T-helper 1 cell treated with Interleukin-12 subunit alpha and Interleukin-12 subunit beta and Interleukin-4 antibody, amounts not matched to agents 30 μg/mL and 1 μg/mL, for 36 hours (primary cell): ENCODE results near the gene DUSP12.

ENCODE experiments used
- H3K27ac Mint-ChIP-seq: one replicate; pipeline ENCODE4 v1.8.0; 2021; ENCODE audit warnings: mild to moderate bottlenecking, mixed read lengths
- H3K27me3 Mint-ChIP-seq: one replicate; pipeline ENCODE4 v1.8.0; 2021; ENCODE audit warnings: low read depth, mixed read lengths
- H3K36me3 Mint-ChIP-seq: one replicate; pipeline ENCODE4 v1.8.0; 2021; ENCODE audit warnings: low read depth, mixed read lengths
- H3K4me1 Mint-ChIP-seq: one replicate; pipeline ENCODE4 v1.8.0; 2021; ENCODE audit warnings: low read depth, mixed read lengths
- H3K4me3 Mint-ChIP-seq: one replicate; pipeline ENCODE4 v1.8.0; 2021; ENCODE audit warnings: mild to moderate bottlenecking, moderate library complexity, mixed read lengths
- H3K9me3 Mint-ChIP-seq: one replicate; pipeline ENCODE4 v1.8.0; 2021; ENCODE audit warnings: mixed read lengths

Gene DUSP12

DNA sequence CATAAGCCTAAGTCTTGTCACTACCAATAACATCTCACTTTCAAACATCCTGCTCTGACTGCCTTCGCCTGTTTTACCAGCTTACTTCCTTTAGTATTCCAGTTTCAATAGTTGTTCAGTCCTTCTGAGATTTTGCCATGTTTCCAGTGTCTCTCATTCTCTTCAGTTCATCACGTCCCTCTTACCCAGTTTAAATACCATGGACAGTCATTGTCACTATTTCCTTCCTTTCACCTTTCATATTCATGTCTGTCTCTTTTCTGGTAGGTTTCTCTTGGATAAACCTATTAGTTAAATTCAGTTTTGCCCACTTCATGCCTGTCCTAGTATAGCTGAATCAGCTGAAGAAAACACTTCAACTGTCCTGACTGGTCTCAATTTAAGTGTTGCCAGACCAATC lies 22.4 kb downstream of the DUSP12 start:
- Mint-ChIP-seq H3K4me1 (peaks cover 23% of the 10 kb centered on the region), H3K9me3 (no peaks in the 10 kb centered on the region), H3K27ac (no peak overlapping the region), H3K36me3 (no peaks in the 10 kb centered on the region), H3K27me3 (no peaks in the 10 kb centered on the region), H3K4me3 (no peak overlapping the region)

DNA sequence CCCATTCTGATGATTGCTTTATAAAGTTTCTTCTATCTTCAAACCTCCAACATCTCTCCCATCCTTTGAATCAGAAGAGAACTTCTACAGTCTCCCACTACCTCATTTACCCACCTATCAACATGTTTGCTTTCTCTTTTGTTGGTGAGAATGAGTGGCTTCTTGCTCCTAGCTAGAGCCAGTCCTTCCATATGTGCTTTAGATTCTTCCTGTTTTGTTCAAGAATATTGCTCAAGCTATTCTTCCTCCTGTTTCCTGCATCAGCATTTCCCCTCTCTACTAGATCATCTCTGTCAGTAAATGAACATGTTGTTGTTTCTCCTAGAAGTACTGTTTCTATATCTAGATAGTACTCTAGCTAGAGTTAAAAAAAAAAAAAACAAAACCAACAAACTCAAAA lies 22.8 kb downstream of the DUSP12 start:
- no peaks in the 10 kb centered on the region for H3K27me3 Mint-ChIP-seq
- H3K27ac Mint-ChIP-seq: no peak overlapping the region
- no peaks in the 10 kb centered on the region for H3K36me3 Mint-ChIP-seq
- H3K9me3 Mint-ChIP-seq: no peaks in the 10 kb centered on the region
- H3K4me3 Mint-ChIP-seq: no peak overlapping the region
- peaks cover 21% of the 10 kb centered on the region for H3K4me1 Mint-ChIP-seq

DNA sequence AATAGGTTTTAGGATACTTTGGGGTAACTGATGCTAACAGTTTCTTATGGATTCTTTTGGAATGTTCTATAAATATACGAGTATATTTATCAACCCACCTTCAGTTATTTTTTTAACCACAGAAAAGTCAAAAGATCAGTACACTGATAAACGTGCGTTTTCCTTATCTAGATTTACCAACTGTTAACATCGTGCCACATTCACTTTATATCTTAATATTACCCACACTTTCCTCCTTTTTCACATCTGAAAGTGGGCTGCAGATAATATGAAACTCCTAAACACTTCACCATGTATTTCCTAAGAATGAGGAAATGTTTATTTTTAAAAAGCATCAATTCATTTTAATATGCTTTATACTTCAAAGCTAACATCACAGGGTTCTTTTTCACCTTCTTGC lies 24.2 kb downstream of the DUSP12 start:
- Mint-ChIP-seq H3K9me3 (no peaks in the 10 kb centered on the region), H3K4me1 (peaks cover 13% of the 10 kb centered on the region), H3K27ac (no peak overlapping the region), H3K36me3 (no peaks in the 10 kb centered on the region), H3K27me3 (no peaks in the 10 kb centered on the region), H3K4me3 (no peak overlapping the region)

DNA sequence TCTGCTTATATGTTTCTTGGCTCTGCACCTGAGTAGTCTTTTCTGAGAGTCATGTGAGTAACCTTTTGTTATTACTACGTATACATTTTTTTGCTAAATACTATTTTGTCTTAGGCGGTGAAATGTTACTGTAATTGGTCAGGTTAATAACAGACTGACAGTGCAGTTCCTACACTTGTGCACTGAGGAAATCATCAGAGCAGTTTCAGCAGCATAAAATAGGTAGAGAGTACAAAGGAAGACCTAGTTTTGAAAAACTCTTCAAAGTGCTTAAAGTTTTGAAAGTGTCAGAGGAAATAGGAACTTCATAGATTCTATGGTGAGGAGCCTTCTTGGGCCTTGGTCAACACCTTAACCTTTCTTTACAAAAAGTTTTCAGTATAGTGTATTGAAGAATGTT lies 27.7 kb downstream of the DUSP12 start:
- H3K27me3 Mint-ChIP-seq: no peaks in the 10 kb centered on the region
- H3K36me3 Mint-ChIP-seq: peaks cover 6% of the 10 kb centered on the region
- no peak overlapping the region for H3K27ac Mint-ChIP-seq
- no peak overlapping the region for H3K4me3 Mint-ChIP-seq
- H3K4me1 Mint-ChIP-seq: peaks cover 8% of the 10 kb centered on the region
- no peaks in the 10 kb centered on the region for H3K9me3 Mint-ChIP-seq

DNA sequence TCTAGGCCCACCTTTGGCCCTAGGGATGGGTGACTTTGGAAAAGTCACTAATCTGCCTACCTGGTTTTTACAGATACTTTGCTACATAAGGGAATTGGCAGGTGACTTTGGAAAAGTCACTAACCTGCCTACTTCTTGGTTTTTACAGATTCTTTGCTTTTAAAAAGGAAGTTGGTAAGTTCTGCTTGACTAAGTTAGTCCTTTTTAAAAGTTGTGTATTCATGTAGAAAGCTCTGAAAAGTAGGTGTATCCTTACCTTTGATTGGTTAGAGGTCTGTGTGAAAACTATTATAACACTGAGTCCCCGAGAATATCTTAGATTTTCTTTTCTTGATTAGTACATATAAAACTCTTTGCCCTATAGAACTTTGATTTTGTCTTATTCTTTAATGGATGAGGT lies 28.9 kb downstream of the DUSP12 start:
- Mint-ChIP-seq H3K9me3 (no peaks in the 10 kb centered on the region), H3K4me1 (peaks cover 6% of the 10 kb centered on the region), H3K4me3 (no peak overlapping the region), H3K27ac (no peak overlapping the region), H3K36me3 (peaks cover 10% of the 10 kb centered on the region), H3K27me3 (no peaks in the 10 kb centered on the region)

DNA sequence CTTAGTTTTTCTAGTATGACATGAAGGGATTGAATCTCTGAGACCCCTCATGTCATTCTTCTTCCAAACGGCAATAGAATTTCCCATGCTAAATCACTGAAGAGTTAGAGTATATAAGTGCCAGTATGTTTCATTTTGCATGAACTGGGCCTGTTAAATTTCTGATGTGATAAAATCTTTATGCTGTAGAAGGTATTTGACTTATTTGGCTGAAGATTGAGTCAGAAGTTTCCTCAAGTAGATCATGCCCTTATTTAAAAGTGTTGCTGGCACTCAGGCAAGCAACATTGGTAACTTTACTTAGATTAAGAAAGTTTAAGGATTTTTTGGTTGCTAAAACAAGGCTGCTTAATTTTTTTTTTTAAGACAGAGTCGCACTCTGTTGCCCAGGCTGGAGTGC lies 29.8 kb downstream of the DUSP12 start:
- H3K4me3 Mint-ChIP-seq: no peak overlapping the region
- no peaks in the 10 kb centered on the region for H3K27me3 Mint-ChIP-seq
- peaks cover 18% of the 10 kb centered on the region for H3K36me3 Mint-ChIP-seq
- no peak overlapping the region for H3K27ac Mint-ChIP-seq
- H3K4me1 Mint-ChIP-seq: no peaks in the 10 kb centered on the region
- H3K9me3 Mint-ChIP-seq: no peaks in the 10 kb centered on the region

DNA sequence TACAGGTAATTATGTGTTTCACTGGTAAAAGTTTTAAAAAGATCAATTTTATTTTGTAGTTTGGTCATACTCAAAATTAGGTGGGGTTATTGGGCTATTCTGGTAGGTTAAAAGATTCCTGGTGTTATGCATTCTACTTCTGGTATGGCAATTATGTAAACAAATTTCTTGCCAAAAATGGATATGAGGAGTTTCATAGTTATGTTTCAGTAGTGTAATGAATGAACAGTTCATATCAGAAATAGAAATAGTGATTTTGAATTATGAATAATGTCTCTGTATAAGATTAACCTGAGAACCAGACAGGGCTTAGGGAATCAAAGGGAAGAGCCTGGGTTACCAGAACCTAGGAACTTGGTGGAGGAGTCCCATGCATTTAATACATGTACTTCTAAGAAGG lies 32.4 kb downstream of the DUSP12 start:
- Mint-ChIP-seq H3K36me3 (peaks cover 29% of the 10 kb centered on the region), H3K4me3 (no peak overlapping the region), H3K27ac (no peak overlapping the region), H3K27me3 (no peaks in the 10 kb centered on the region), H3K4me1 (peaks cover 2% of the 10 kb centered on the region), H3K9me3 (no peaks in the 10 kb centered on the region)

DNA sequence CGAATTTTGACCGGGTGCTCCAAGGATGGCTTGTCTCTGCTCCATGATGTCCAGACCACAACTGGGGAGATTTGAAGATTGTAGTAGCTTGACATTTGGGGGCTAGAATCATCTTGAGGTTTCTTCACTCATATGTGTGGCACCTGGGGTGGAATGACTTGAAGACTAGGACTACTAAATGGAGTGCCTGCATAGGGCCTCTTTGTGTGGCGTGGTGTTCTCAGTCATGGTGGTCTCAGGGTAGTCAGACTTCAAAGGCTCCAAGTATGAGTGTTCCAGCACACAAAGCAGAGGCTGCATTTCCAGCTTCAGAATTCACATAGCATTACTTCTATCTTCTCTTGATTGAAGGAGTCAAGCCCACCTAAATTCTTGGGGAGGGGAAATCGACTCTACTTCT lies 33.3 kb downstream of the DUSP12 start:
- H3K27ac Mint-ChIP-seq: no peak overlapping the region
- no peaks in the 10 kb centered on the region for H3K9me3 Mint-ChIP-seq
- no peaks in the 10 kb centered on the region for H3K27me3 Mint-ChIP-seq
- H3K36me3 Mint-ChIP-seq: peaks cover 31% of the 10 kb centered on the region
- no peak overlapping the region for H3K4me3 Mint-ChIP-seq
- peaks cover 2% of the 10 kb centered on the region for H3K4me1 Mint-ChIP-seq

DNA sequence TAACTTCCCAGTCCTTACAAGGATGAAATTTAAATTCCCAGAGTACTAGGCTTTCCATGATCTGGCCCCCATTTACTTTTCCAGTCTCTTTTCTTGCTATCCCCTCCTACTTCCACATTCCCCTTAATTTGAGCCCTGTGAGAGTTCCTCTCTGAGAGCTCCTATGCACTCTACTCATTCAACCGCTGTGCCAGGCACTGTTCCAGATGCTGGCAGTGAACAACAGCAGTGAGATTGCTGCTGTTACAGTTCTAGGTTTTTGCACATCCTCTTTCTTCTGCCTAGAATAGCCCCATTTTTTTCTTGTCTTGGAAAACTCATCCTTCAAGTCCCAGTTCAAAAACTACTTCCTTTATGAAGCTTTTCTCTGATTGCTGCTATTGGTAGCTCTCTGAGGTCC lies 35.4 kb downstream of the DUSP12 start:
- H3K9me3 Mint-ChIP-seq: no peaks in the 10 kb centered on the region
- no peaks in the 10 kb centered on the region for H3K27me3 Mint-ChIP-seq
- peaks cover 35% of the 10 kb centered on the region for H3K36me3 Mint-ChIP-seq
- no peak overlapping the region for H3K4me3 Mint-ChIP-seq
- H3K4me1 Mint-ChIP-seq: peaks cover 2% of the 10 kb centered on the region
- H3K27ac Mint-ChIP-seq: no peak overlapping the region

DNA sequence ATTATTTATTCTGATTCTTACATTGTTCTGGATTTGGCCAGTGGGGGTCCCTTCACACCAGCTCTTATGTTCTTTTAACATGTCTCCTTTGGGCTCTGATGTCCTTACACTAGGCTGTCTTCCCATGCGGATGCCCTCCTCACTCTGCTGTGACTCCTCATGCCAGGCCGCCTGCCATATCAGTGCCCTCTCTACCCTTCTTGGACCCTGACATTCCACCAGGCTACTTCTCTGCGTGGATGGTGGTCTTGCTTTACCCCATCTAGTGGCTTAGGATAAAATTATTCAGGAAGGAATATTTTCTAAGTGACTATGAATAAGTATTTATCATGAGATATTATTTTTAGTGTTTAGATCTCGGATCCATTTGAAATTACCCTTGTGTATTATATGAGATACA lies 37.8 kb downstream of the DUSP12 start:
- no peak overlapping the region for H3K4me3 Mint-ChIP-seq
- peaks cover 41% of the 10 kb centered on the region for H3K36me3 Mint-ChIP-seq
- H3K4me1 Mint-ChIP-seq: peaks cover 12% of the 10 kb centered on the region
- H3K27ac Mint-ChIP-seq: no peak overlapping the region
- no peaks in the 10 kb centered on the region for H3K9me3 Mint-ChIP-seq
- no peaks in the 10 kb centered on the region for H3K27me3 Mint-ChIP-seq

DNA sequence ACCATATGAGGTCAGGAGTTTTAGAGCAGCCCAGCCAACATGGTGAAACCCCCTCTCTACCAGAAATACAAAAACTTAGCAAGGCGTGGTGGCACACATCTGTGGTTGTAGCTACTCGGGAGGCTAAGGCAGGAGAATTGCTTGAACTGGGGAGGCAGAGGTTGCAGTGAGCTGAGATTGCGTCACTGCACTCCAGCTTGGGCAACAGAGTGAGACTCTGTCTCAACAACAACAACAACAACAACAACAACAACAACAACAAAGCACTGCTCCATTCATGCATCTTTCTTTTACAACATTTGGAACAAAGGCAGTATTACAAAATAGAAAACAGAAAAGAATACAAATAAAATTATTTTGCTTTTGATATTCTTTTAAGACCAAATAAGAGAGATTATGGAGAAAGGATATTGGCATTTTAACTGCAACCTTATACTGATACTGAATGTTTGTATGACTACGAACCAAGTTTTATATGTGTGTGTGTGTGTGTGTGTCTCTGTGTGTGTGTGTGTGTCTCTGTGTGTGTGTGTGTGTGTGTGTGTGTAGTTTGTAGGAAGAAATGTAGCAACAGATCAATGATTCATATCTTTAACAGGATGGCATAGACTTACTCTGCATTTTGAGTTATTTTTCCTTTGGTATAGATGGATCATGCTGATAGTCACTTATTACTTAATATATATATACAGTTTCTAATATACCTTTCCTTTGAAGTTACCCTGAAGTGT lies 41.2 kb downstream of the DUSP12 start:
- Mint-ChIP-seq H3K4me3 (no peak overlapping the region), H3K27me3 (no peaks in the 10 kb centered on the region), H3K4me1 (peaks cover 13% of the 10 kb centered on the region), H3K36me3 (peaks cover 33% of the 10 kb centered on the region), H3K9me3 (no peaks in the 10 kb centered on the region), H3K27ac (no peak overlapping the region)

DNA sequence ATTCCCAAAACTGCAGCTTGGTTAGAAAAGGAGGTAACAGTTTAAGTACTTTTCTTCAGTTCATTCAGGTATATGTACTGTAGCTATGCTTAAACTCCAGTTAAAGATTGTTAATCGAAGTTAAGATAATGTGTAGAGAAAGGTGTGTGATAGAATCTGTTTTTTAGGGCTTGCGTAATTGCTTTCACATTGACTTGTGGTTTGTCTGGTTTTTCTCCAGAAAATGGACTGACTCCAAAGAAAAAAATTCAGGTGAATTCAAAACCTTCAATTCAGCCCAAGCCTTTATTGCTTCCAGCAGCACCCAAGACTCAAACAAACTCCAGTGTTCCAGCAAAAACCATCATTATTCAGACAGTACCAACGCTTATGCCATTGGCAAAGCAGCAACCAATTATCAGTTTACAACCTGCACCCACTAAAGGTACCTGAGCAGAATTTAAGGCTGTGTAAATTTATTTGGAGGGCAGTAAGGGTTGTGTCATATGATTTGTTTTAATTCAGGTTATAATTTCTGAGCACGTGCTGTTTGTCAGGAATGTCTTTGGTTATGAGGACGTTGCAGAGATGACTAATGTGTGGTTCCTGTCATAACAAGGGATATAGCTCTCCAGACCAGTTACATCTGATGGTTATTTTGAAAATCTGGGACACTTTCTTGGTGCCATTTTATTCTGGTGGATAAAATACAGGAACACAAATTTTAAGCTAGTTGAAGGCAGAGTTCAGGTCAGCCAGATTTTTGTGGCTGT lies 42.5 kb downstream of the DUSP12 start:
- no peaks in the 10 kb centered on the region for H3K9me3 Mint-ChIP-seq
- no peaks in the 10 kb centered on the region for H3K27me3 Mint-ChIP-seq
- H3K4me3 Mint-ChIP-seq: no peak overlapping the region
- H3K27ac Mint-ChIP-seq: no peak overlapping the region
- peaks cover 13% of the 10 kb centered on the region for H3K4me1 Mint-ChIP-seq
- H3K36me3 Mint-ChIP-seq: peaks cover 31% of the 10 kb centered on the region

DNA sequence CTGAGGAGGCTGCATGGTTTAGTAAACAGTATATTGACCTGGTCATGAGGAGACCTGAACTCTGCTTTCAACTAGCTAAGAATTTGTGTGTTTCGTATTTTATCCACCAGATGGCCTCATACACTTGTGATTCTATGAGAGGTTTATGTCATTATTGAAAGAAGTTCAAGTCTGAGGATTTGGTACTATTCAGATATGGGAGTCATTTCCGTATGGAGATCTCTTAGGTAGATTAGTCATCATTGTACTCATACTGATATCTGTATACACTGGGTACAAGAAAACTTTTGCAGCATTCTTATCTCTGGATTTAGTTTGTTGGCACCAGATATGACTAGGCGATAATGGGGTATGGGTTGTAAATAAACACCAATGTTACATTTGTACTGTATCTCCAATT lies 43.2 kb downstream of the DUSP12 start:
- H3K4me3 Mint-ChIP-seq: no peak overlapping the region
- no peak overlapping the region for H3K27ac Mint-ChIP-seq
- H3K9me3 Mint-ChIP-seq: no peaks in the 10 kb centered on the region
- peaks cover 34% of the 10 kb centered on the region for H3K36me3 Mint-ChIP-seq
- no peaks in the 10 kb centered on the region for H3K27me3 Mint-ChIP-seq
- H3K4me1 Mint-ChIP-seq: peaks cover 13% of the 10 kb centered on the region

DNA sequence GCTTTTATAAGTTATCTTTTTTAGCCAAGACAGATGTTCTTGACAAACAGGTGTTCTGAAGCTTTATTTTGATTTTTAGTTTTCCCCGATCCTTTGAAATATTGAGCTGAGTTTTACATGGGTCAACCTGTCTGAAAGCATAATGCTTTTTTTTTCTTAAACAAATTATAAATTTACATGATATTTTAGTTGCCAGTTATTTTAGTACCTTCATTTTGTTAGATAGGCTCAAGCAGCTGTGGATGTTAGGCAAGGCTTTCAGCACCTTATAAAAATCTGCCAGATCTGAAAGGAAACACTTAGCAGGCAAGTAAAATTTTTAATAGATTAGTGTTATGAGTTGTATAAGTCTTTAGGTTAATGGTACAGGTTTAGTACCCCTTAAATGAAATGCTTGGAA lies 50.2 kb downstream of the DUSP12 start:
- Mint-ChIP-seq H3K36me3 (peaks cover 37% of the 10 kb centered on the region), H3K4me3 (no peak overlapping the region), H3K9me3 (no peaks in the 10 kb centered on the region), H3K4me1 (peaks cover 2% of the 10 kb centered on the region), H3K27ac (no peak overlapping the region), H3K27me3 (no peaks in the 10 kb centered on the region)

DNA sequence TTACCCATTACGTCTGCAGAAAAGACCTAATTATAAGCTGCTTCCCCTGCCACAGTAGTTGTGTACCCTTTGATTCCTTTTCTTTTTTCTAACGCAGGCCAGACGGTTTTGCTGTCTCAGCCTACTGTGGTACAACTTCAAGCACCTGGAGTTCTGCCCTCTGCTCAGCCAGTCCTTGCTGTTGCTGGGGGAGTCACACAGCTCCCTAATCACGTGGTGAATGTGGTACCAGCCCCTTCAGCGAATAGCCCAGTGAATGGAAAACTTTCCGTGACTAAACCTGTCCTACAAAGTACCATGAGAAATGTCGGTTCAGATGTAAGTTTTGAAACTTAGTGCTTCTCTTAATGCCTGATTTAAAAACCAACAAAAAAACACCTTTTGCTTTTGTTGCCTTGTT lies 52.4 kb downstream of the DUSP12 start:
- Mint-ChIP-seq H3K36me3 (peaks cover 44% of the 10 kb centered on the region), H3K27ac (no peak overlapping the region)

More for the DNA sequence above, 52.4 kb downstream of the DUSP12 start:
- no peaks in the 10 kb centered on the region for H3K9me3 Mint-ChIP-seq
- no peak overlapping the region for H3K4me3 Mint-ChIP-seq
- peaks cover 3% of the 10 kb centered on the region for H3K4me1 Mint-ChIP-seq
- no peaks in the 10 kb centered on the region for H3K27me3 Mint-ChIP-seq
